ENCODE data around the gene HERPUD1.
A peak's percentile ranks its signal among the peaks of the same experiment; 100 is the strongest.
"Not testable (repeated sequence)": the region's sequence is repeated elsewhere in the genome, so short reads cannot be mapped to it uniquely, and the experiment has no call there.

Gene HERPUD1

DNA sequence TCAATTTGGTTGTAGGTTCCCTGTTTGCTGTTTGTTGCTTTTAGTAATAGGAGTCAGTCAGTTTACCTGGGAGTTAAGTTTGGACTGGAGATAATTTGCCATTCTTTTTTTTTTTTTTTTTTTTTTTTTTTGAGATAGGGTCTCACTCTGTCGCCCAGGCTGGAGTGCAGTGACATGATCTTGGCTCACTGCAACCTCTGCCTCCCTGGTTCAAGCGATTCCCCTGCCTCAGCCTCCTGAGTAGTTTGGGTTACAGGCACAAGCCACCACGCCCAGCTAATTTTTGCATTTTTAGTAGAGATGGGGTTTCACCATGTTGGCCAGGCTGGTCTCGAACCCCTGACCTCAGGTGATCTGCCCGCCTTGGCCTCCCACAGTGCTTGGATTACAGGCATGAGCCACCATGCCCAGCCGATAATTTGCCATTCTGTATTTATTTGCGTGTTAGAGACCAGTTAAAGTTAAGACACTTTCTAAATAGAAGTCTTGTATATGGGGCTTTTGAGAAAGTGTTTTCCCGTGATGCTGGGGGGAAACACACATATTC is 2.7 kb downstream of the HERPUD1 start:
- not testable (repeated sequence) for H3K27me3 ChIP-seq (ENCODE audit: control insufficient read depth in 2 of 2, insufficient read depth in 2 of 2, low read length in 2 of 2); H3K9me3 ChIP-seq (ENCODE audit: control insufficient read depth in 2 of 2, low read length in 2 of 2)
- Histone ChIP-seq H3K9ac (ENCODE audit: low read depth in 1 of 2, low read length in 2 of 2) (peak overlapping the region; percentile 92 to 99), H3K36me3 (ENCODE audit: control insufficient read depth in 2 of 2, insufficient read depth in 2 of 2, low read length in 2 of 2) (peaks cover 54 to 56% of the 10 kb centered on the region in 2 donors), H3K27ac (ENCODE audit: low read depth in 2 of 2, low read length in 2 of 2) (peak overlapping the region in 1 of 2 donors; percentile 14), H3K4me1 (ENCODE audit: control insufficient read depth in 2 of 2, insufficient read depth in 2 of 2, low read length in 2 of 2) (peaks cover 24 to 38% of the 10 kb centered on the region in 2 donors), H3K4me3 (ENCODE audit: low read length in 2 of 2) (peak overlapping the region; percentile 77 to 98)

DNA sequence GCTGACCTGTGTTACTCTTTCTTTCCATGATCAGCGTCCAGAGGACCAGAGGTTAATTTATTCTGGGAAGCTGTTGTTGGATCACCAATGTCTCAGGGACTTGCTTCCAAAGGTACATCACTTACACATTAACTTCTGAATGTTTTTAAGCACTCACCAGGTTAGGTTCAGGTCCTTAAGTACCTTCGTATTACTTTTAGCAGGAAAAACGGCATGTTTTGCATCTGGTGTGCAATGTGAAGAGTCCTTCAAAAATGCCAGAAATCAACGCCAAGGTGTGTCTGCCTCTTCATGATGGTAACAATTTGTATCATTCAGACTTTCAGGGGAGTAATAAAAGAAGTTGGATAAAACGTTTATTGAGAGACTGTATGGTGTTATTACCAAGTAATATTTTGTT is 3.3 kb downstream of the HERPUD1 start:
- H3K9ac ChIP-seq (ENCODE audit: low read depth in 1 of 2, low read length in 2 of 2): peak overlapping the region in 1 of 2 donors; percentile 92
- H3K9me3 ChIP-seq (ENCODE audit: control insufficient read depth in 2 of 2, low read length in 2 of 2): no peaks in the 10 kb centered on the region
- peaks cover 24 to 38% of the 10 kb centered on the region in 2 donors for H3K4me1 ChIP-seq (ENCODE audit: control insufficient read depth in 2 of 2, insufficient read depth in 2 of 2, low read length in 2 of 2)
- peaks cover 59 to 61% of the 10 kb centered on the region in 2 donors for H3K36me3 ChIP-seq (ENCODE audit: control insufficient read depth in 2 of 2, insufficient read depth in 2 of 2, low read length in 2 of 2)
- H3K27ac ChIP-seq (ENCODE audit: low read depth in 2 of 2, low read length in 2 of 2): peak overlapping the region in 1 of 2 donors; percentile 10
- peak overlapping the region; percentile 51 to 98 for H3K4me3 ChIP-seq (ENCODE audit: low read length in 2 of 2)
- H3K27me3 ChIP-seq (ENCODE audit: control insufficient read depth in 2 of 2, insufficient read depth in 2 of 2, low read length in 2 of 2): no peaks in the 10 kb centered on the region

DNA sequence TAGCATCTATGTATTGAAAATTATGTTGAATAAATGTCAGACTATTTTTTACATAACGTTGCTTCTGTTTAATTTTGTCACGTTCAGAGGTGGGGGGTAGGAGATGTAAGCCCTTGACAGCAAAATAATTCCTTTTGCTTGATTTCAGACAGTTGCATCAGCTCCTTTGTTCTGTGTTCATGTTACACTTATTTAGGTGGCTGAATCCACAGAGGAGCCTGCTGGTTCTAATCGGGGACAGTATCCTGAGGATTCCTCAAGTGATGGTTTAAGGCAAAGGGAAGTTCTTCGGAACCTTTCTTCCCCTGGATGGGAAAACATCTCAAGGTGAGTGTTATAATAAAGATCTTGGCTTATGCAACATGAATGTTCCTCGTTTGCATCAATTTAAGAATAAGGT is 4.5 kb downstream of the HERPUD1 start:
- no peak overlapping the region for H3K9ac ChIP-seq (ENCODE audit: low read depth in 1 of 2, low read length in 2 of 2)
- peaks cover 71 to 74% of the 10 kb centered on the region in 2 donors for H3K36me3 ChIP-seq (ENCODE audit: control insufficient read depth in 2 of 2, insufficient read depth in 2 of 2, low read length in 2 of 2)
- peak overlapping the region in 1 of 2 donors; percentile 14 for H3K4me3 ChIP-seq (ENCODE audit: low read length in 2 of 2)
- peaks cover 14 to 25% of the 10 kb centered on the region in 2 donors for H3K4me1 ChIP-seq (ENCODE audit: control insufficient read depth in 2 of 2, insufficient read depth in 2 of 2, low read length in 2 of 2)
- H3K9me3 ChIP-seq (ENCODE audit: control insufficient read depth in 2 of 2, low read length in 2 of 2): no peaks in the 10 kb centered on the region
- H3K27ac ChIP-seq (ENCODE audit: low read depth in 2 of 2, low read length in 2 of 2): no peak overlapping the region
- no peaks in the 10 kb centered on the region for H3K27me3 ChIP-seq (ENCODE audit: control insufficient read depth in 2 of 2, insufficient read depth in 2 of 2, low read length in 2 of 2)

DNA sequence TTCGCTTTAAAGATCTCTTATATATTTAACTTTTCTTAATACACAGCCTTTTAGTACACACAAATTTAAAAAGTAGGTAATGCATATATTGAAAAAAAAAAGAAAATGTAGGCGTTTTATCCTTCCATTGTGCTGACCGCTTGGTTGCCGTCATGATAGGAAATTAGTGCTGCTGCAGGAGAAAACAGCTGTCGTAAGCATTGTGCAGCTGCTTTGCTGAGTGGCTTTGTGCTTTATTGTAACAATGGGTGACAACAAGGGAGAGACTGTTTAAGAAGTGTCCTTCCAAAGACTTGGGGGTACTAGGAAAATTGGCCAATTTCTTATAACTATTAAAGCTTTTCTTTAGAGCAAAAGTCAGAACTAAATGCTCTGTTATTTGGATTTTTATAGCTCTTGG is 5.0 kb downstream of the HERPUD1 start:
- Histone ChIP-seq H3K9me3 (ENCODE audit: control insufficient read depth in 2 of 2, low read length in 2 of 2) (no peaks in the 10 kb centered on the region), H3K9ac (ENCODE audit: low read depth in 1 of 2, low read length in 2 of 2) (no peak overlapping the region), H3K36me3 (ENCODE audit: control insufficient read depth in 2 of 2, insufficient read depth in 2 of 2, low read length in 2 of 2) (peaks cover 75 to 78% of the 10 kb centered on the region in 2 donors), H3K4me1 (ENCODE audit: control insufficient read depth in 2 of 2, insufficient read depth in 2 of 2, low read length in 2 of 2) (peaks cover 12 to 23% of the 10 kb centered on the region in 2 donors), H3K4me3 (ENCODE audit: low read length in 2 of 2) (no peak overlapping the region), H3K27me3 (ENCODE audit: control insufficient read depth in 2 of 2, insufficient read depth in 2 of 2, low read length in 2 of 2) (no peaks in the 10 kb centered on the region), H3K27ac (ENCODE audit: low read depth in 2 of 2, low read length in 2 of 2) (no peak overlapping the region)

DNA sequence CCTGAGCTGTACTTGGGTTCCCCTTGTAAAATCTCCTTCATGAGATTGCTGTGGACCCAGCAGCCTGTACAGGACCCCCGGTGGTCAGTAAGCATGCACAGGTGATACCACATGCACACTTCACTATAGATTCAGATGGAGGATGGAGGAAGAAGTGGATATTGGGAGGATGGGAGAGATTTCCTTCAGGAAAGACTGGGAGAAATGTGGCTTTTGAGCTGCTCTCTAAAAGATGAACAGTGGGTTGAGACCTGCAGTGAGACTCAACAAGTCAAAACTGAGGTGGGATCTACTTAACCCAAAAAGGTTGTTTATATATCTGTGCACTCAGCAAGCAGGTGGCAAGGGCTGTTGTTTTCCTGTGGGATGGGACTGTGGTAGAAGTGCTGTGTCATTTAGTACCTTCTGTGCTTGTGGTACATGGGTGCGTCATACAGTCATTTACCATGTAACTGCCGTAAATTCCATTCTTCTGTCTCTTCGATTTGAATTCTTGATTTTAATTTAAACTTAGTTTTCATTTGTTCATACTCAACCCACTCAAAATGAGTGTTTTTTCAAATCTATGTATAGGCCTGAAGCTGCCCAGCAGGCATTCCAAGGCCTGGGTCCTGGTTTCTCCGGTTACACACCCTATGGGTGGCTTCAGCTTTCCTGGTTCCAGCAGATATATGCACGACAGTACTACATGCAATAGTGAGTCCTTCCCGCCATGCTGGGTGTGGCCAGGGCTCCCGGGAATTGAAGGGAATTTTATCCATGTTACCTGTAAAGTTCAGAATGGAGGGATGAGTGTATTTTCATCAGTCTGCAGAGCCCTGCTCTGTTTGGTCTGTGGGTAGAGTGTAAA is 6.9 kb downstream of the HERPUD1 start:
- H3K27me3 ChIP-seq (ENCODE audit: control insufficient read depth in 2 of 2, insufficient read depth in 2 of 2, low read length in 2 of 2): no peaks in the 10 kb centered on the region
- peaks cover 12 to 17% of the 10 kb centered on the region in 2 donors for H3K4me1 ChIP-seq (ENCODE audit: control insufficient read depth in 2 of 2, insufficient read depth in 2 of 2, low read length in 2 of 2)
- H3K27ac ChIP-seq (ENCODE audit: low read depth in 2 of 2, low read length in 2 of 2): no peak overlapping the region
- peaks cover 91 to 95% of the 10 kb centered on the region in 2 donors for H3K36me3 ChIP-seq (ENCODE audit: control insufficient read depth in 2 of 2, insufficient read depth in 2 of 2, low read length in 2 of 2)
- no peaks in the 10 kb centered on the region for H3K9me3 ChIP-seq (ENCODE audit: control insufficient read depth in 2 of 2, low read length in 2 of 2)
- H3K4me3 ChIP-seq (ENCODE audit: low read length in 2 of 2): no peak overlapping the region
- no peak overlapping the region for H3K9ac ChIP-seq (ENCODE audit: low read depth in 1 of 2, low read length in 2 of 2)

DNA sequence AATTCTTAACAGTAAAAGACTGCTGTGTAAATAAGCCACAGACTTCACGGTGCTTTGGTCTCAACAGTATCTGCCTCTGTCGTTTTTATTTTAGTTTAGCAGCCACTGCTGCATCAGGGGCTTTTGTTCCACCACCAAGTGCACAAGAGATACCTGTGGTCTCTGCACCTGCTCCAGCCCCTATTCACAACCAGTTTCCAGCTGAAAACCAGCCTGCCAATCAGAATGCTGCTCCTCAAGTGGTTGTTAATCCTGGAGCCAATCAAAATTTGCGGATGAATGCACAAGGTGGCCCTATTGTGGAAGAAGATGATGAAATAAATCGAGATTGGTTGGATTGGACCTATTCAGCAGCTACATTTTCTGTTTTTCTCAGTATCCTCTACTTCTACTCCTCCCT is 7.9 kb downstream of the HERPUD1 start:
- Histone ChIP-seq H3K36me3 (ENCODE audit: control insufficient read depth in 2 of 2, insufficient read depth in 2 of 2, low read length in 2 of 2) (peaks cover 94 to 95% of the 10 kb centered on the region in 2 donors), H3K27me3 (ENCODE audit: control insufficient read depth in 2 of 2, insufficient read depth in 2 of 2, low read length in 2 of 2) (no peaks in the 10 kb centered on the region), H3K4me1 (ENCODE audit: control insufficient read depth in 2 of 2, insufficient read depth in 2 of 2, low read length in 2 of 2) (peaks cover 7 to 12% of the 10 kb centered on the region in 2 donors), H3K27ac (ENCODE audit: low read depth in 2 of 2, low read length in 2 of 2) (peak overlapping the region in 1 of 2 donors; percentile 20), H3K4me3 (ENCODE audit: low read length in 2 of 2) (no peak overlapping the region), H3K9me3 (ENCODE audit: control insufficient read depth in 2 of 2, low read length in 2 of 2) (no peaks in the 10 kb centered on the region), H3K9ac (ENCODE audit: low read depth in 1 of 2, low read length in 2 of 2) (no peak overlapping the region)

DNA sequence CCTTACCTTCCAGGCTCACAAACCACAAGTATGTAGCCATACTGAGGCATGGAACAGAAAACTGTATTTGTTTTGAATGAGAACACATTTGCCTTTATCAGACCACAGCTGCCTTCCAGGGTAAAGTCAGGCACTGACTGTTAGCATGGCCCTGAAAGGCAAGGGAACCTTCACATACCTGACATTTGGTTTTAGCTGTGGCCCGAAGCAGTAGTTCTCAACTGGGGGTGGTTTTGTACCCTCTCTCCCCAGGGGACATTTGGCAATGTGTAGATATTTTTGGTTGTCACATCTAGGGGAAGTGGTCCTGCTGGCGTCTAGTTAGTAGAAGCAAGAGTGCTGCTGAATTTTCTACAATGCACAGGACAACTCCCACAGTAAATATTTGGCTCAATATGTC is 9.2 kb downstream of the HERPUD1 start:
- peaks cover 91 to 92% of the 10 kb centered on the region in 2 donors for H3K36me3 ChIP-seq (ENCODE audit: control insufficient read depth in 2 of 2, insufficient read depth in 2 of 2, low read length in 2 of 2)
- H3K9me3 ChIP-seq (ENCODE audit: control insufficient read depth in 2 of 2, low read length in 2 of 2): no peaks in the 10 kb centered on the region
- H3K4me1 ChIP-seq (ENCODE audit: control insufficient read depth in 2 of 2, insufficient read depth in 2 of 2, low read length in 2 of 2): peaks cover 7 to 8% of the 10 kb centered on the region in 2 donors
- no peak overlapping the region for H3K4me3 ChIP-seq (ENCODE audit: low read length in 2 of 2)
- no peaks in the 10 kb centered on the region for H3K27me3 ChIP-seq (ENCODE audit: control insufficient read depth in 2 of 2, insufficient read depth in 2 of 2, low read length in 2 of 2)
- H3K9ac ChIP-seq (ENCODE audit: low read depth in 1 of 2, low read length in 2 of 2): peak overlapping the region in 1 of 2 donors; percentile 3
- no peak overlapping the region for H3K27ac ChIP-seq (ENCODE audit: low read depth in 2 of 2, low read length in 2 of 2)

DNA sequence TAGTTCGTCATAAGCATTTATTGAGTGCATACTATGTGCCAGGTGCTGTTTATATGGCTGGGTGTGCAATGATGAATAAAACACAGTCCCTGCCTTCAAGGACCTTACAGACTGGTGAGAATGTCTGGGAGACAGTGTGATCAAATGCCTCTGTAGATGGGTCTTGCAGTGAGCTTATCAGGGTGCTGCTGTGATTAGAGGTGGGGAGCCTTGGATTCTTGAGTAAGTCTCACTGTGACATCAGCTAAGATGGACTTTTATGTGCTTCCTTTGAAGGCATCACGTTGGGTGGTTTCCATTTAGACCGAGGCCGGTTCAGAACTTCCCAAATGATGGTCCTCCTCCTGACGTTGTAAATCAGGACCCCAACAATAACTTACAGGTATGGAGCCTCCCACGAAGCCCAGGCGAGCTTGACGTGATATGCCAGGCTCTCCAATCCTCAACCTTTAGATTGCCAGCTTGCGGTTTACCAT is 10.0 kb downstream of the HERPUD1 start:
- peaks cover 5 to 7% of the 10 kb centered on the region in 2 donors for H3K4me1 ChIP-seq (ENCODE audit: control insufficient read depth in 2 of 2, insufficient read depth in 2 of 2, low read length in 2 of 2)
- peaks cover 84 to 86% of the 10 kb centered on the region in 2 donors for H3K36me3 ChIP-seq (ENCODE audit: control insufficient read depth in 2 of 2, insufficient read depth in 2 of 2, low read length in 2 of 2)
- H3K27me3 ChIP-seq (ENCODE audit: control insufficient read depth in 2 of 2, insufficient read depth in 2 of 2, low read length in 2 of 2): no peaks in the 10 kb centered on the region
- H3K9ac ChIP-seq (ENCODE audit: low read depth in 1 of 2, low read length in 2 of 2): no peak overlapping the region
- no peak overlapping the region for H3K27ac ChIP-seq (ENCODE audit: low read depth in 2 of 2, low read length in 2 of 2)
- H3K9me3 ChIP-seq (ENCODE audit: control insufficient read depth in 2 of 2, low read length in 2 of 2): no peaks in the 10 kb centered on the region
- H3K4me3 ChIP-seq (ENCODE audit: low read length in 2 of 2): no peak overlapping the region

DNA sequence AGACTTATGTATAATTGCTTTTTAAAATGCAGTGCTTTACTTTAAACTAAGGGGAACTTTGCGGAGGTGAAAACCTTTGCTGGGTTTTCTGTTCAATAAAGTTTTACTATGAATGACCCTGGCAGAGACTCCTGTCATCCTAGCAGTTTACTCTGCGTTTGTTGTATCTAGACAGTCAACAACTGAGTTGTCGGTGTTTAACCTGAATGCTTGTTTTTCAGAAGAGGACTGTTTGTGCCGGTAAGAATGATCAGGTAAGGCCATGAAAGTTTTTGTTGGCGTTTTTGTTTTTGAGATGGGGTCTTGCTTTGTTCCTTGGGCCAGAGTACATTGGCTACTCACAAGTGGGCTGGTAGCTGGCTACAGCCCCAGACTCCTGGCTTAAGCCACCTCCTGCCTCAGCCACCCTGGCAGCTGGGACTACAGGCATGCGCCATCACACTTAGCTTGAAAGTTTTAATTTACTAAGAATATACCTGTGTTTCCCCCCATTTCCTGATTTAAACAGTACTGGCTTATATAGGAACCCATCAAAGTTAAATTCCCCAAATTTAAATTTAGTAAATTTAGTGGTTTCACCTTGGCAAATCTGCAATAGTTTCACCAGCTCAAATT is 11.9 kb downstream of the HERPUD1 start:
- Histone ChIP-seq H3K4me1 (ENCODE audit: control insufficient read depth in 2 of 2, insufficient read depth in 2 of 2, low read length in 2 of 2) (peaks cover 0 to under 1% of the 10 kb centered on the region in 2 donors), H3K9me3 (ENCODE audit: control insufficient read depth in 2 of 2, low read length in 2 of 2) (no peaks in the 10 kb centered on the region), H3K27ac (ENCODE audit: low read depth in 2 of 2, low read length in 2 of 2) (no peak overlapping the region), H3K4me3 (ENCODE audit: low read length in 2 of 2) (no peak overlapping the region), H3K36me3 (ENCODE audit: control insufficient read depth in 2 of 2, insufficient read depth in 2 of 2, low read length in 2 of 2) (peaks cover 66 to 69% of the 10 kb centered on the region in 2 donors), H3K9ac (ENCODE audit: low read depth in 1 of 2, low read length in 2 of 2) (no peak overlapping the region), H3K27me3 (ENCODE audit: control insufficient read depth in 2 of 2, insufficient read depth in 2 of 2, low read length in 2 of 2) (no peaks in the 10 kb centered on the region)

Data from mucosa of rectum (tissue), 2 donors.